Testis (tissue), 2 donors: ENCODE data around the gene VPS18.

Experiments
- POLR2A ChIP-seq: fragments of 450-650 bp; IDR thresholded peaks from one replicate; pipeline ENCODE4 v1.6.1; 2017; ENCODE audit warnings: antibody characterized with exemption, mild to moderate bottlenecking, moderate library complexity
- TF ChIP-seq, protein P1 (sequence below), 3 experiments: fragments of 450-650 bp in 2 of 3; fragments of 200-600 bp in 1 of 3; sonication (generic) in 1 of 3; IDR thresholded peaks; one replicate each; pipeline ENCODE4 v1.5.1; 2016 to 2019; ENCODE audit warnings: antibody characterized with exemption in 3 of 3, mild to moderate bottlenecking in 2 of 3, moderate library complexity in 1 of 3

DNA sequence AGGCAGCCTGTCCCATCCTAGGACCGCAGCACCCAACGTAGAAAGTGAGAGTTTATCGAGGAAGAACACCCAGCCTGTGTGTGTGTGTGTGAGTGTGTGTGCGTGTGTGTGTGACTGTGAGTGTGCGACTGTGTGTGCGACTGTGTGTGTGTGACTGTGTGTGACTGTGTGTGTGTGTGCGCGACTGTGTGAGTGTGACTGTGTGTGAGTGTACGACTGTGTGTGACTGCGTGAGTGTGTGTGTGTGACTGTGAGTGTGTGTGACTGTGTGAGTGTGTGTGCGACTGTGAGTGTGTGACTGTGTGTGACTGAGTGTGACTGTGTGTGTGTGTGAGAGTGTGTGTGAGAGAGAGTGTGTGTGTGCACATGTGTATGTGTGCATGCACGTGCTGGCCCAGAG, 19.8 kb downstream of the VPS18 start:
- TF ChIP-seq, protein P1, sequence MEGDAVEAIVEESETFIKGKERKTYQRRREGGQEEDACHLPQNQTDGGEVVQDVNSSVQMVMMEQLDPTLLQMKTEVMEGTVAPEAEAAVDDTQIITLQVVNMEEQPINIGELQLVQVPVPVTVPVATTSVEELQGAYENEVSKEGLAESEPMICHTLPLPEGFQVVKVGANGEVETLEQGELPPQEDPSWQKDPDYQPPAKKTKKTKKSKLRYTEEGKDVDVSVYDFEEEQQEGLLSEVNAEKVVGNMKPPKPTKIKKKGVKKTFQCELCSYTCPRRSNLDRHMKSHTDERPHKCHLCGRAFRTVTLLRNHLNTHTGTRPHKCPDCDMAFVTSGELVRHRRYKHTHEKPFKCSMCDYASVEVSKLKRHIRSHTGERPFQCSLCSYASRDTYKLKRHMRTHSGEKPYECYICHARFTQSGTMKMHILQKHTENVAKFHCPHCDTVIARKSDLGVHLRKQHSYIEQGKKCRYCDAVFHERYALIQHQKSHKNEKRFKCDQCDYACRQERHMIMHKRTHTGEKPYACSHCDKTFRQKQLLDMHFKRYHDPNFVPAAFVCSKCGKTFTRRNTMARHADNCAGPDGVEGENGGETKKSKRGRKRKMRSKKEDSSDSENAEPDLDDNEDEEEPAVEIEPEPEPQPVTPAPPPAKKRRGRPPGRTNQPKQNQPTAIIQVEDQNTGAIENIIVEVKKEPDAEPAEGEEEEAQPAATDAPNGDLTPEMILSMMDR (IDR thresholded peaks at IDR 0.05): no peak
- no peak for TF ChIP-seq POLR2A
